Hepatocyte (in vitro differentiated cells): ENCODE results near the gene CLTRN.
"Not testable (repeated sequence)": the region's sequence is repeated elsewhere in the genome, so short reads cannot be mapped to it uniquely, and the experiment has no call there.

ENCODE experiments used
- EZH2 ChIP-seq: fragments of 200-600 bp; sonication (generic); IDR thresholded peaks from 2 replicates; pipeline ENCODE4 v1.6.1; 2016; ENCODE audit warnings: antibody characterized with exemption, mild to moderate bottlenecking, borderline replicate concordance
- TF ChIP-seq, protein P1 (sequence below): fragments of 200-600 bp; sonication (generic); IDR thresholded peaks from 2 replicates; pipeline ENCODE4 v1.5.1; 2016; ENCODE audit warnings: antibody characterized with exemption, mild to moderate bottlenecking; ENCODE audit not compliant: poor library complexity

DNA sequence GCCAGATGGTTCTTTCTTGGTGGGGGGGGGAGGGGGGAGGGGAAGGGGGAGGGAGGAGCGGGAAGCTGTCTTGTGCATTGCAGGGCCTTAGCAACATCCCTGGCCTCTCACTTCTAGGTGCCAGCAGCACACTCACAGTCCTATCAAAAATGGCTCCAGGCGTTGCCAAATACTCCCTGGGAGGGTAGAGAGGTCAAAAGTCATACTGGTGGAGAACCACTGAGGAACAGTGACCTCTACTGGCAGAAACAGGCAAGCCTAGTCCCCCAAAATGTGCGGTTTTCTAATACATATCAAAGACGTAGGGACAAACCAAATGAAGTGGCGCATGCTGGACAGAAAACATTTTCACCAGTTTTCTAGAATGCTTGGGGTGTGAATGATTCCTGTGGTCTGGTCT lies 17.1 kb downstream of the CLTRN start:
- TF ChIP-seq, protein P1, sequence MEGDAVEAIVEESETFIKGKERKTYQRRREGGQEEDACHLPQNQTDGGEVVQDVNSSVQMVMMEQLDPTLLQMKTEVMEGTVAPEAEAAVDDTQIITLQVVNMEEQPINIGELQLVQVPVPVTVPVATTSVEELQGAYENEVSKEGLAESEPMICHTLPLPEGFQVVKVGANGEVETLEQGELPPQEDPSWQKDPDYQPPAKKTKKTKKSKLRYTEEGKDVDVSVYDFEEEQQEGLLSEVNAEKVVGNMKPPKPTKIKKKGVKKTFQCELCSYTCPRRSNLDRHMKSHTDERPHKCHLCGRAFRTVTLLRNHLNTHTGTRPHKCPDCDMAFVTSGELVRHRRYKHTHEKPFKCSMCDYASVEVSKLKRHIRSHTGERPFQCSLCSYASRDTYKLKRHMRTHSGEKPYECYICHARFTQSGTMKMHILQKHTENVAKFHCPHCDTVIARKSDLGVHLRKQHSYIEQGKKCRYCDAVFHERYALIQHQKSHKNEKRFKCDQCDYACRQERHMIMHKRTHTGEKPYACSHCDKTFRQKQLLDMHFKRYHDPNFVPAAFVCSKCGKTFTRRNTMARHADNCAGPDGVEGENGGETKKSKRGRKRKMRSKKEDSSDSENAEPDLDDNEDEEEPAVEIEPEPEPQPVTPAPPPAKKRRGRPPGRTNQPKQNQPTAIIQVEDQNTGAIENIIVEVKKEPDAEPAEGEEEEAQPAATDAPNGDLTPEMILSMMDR: not testable (repeated sequence)
- not testable (repeated sequence) for TF ChIP-seq EZH2
